ENCODE data around the gene NIPAL1.

DNA sequence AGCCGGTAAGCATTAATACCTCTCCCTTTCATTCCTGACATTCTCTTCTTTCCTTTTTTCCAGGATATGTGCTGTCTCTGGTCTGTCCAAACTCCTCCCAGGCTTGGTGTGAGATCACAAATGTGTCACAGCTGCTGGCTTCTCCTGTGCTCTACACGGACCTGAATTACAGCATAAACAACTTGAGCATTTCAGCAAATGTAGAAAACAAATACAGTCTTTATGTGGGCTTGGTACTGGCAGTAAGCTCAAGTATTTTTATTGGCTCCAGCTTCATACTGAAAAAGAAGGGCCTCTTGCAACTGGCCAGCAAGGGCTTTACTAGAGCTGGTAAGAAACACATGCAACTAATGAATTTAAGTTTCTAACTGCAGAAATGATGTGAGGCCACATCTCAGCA lies 8.4 kb downstream of the NIPAL1 start:
- TF ChIP-seq EP300 (conservative IDR thresholded peaks at IDR 0.05; ENCODE audit: poor library complexity, severe bottlenecking) (no peak), CTCF (IDR thresholded peaks at IDR 0.05; ENCODE audit: poor library complexity, severe bottlenecking) (no peak), SMC3 (conservative IDR thresholded peaks at IDR 0.05; ENCODE audit: poor library complexity) (no peak)

All from neural cell (in vitro differentiated cells).